Measurements from ENCODE around the gene OST4.

The OST4 gene

GRCh38 chr2:27097341-27097740 lies 25.9 kb upstream of the OST4 start:
- no peak for TF ChIP-seq CTCF (IDR thresholded peaks at IDR 0.05; ENCODE audit: low read depth, low read length)
- no peak for DNase-seq (ENCODE audit: low read depth, low spot score)
- no peak overlapping the region for H3K4me3 ChIP-seq (ENCODE audit: low read depth, low read length)
- in situ Hi-C loops (cut with HindIII; ENCODE audit: low sequenced_read_pairs), result no loop called here

DNA sequence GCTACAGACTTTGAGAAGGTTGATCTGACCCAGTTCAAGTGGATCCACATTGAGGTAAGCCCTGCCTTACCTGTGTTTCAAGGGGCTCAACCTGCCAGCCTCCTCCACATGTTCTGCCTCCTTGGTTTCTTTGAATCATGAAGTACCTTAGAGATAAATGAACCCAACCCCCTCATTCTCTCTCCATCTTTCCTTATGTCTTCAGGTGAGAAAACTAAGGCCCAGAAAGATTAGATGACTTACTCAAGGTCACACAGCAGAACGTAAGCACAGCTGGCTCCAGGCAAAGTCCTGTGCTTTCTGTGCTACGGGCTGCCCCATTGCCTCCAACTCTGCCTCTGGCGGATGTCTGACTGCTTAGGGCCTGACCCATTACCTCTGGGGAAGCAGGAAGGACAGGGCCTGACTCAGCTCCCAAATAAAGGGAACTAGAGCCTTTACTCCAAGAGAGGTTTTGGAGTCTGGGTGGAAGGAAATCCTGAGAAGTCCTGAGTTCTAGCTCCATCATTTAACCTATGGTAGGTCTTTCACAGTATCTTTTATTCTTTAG lies 25.4 kb upstream of the OST4 start:
- no peak for TF ChIP-seq CTCF (IDR thresholded peaks at IDR 0.05; ENCODE audit: low read depth, low read length)
- in situ Hi-C loops (cut with HindIII; ENCODE audit: low sequenced_read_pairs), result no loop called here
- H3K4me3 ChIP-seq (ENCODE audit: low read depth, low read length), result no peak overlapping the region
- DNase-seq (ENCODE audit: low read depth, low spot score), result no peak

DNA sequence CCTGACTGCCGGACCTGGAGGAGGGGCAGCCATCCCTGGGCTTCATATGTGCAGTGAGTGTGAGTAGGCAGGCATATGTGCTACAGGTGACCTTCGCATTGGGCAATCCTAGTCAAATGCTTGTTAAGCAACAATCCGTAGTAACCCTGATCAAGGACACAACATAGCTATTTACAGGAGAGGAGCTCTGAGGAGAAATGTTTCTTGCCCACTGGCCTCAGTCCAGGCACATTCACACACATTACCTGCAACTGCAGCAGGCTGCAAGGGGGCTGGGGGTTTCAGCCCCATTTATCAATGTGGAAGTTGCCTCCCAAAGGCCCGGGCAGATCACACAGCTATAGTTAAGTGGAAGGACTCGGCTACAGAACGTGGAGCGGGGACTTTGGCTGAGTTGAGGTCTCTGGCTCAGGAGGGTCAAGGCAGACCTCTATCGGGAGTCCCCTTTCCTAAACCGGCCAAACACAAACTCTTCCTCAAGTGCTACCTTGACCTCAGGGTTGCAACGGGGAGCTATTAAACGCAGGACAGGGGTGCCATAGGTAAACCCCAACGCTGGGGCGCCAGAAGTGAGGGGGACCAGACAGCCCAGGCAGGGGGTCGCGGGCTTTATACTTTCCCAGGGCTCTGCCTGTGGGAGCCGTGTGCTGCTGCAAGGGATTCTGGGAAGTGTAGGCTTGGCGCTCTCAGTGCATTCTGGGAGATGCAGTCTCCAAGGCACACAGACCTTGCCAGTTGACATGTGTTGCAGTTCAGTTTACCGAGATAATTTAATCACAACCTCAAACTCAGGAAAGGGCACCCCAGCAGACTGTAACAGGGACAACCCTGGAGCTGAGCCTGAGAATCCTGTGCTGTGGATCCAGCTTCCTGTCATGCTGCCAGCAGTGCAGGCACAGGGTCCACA lies 24.5 kb upstream of the OST4 start:
- in situ Hi-C loops (cut with HindIII; ENCODE audit: low sequenced_read_pairs), result no loop called here
- peak; percentile 44 for DNase-seq (ENCODE audit: low read depth, low spot score)
- TF ChIP-seq CTCF (IDR thresholded peaks at IDR 0.05; ENCODE audit: low read depth, low read length), result no peak
- H3K4me3 ChIP-seq (ENCODE audit: low read depth, low read length), result peak overlapping the region; percentile 16

- H3K4me3 ChIP-seq (ENCODE audit: low read depth, low read length), result no peak overlapping the region
- no peak for TF ChIP-seq CTCF (IDR thresholded peaks at IDR 0.05; ENCODE audit: low read depth, low read length)
- DNase-seq (ENCODE audit: low read depth, low spot score), result no peak
- in situ Hi-C loops (cut with HindIII; ENCODE audit: low sequenced_read_pairs), result no loop called here
These were observed 23.9 kb upstream of the OST4 start for GRCh38 chr2:27095427-27095744.

DNA sequence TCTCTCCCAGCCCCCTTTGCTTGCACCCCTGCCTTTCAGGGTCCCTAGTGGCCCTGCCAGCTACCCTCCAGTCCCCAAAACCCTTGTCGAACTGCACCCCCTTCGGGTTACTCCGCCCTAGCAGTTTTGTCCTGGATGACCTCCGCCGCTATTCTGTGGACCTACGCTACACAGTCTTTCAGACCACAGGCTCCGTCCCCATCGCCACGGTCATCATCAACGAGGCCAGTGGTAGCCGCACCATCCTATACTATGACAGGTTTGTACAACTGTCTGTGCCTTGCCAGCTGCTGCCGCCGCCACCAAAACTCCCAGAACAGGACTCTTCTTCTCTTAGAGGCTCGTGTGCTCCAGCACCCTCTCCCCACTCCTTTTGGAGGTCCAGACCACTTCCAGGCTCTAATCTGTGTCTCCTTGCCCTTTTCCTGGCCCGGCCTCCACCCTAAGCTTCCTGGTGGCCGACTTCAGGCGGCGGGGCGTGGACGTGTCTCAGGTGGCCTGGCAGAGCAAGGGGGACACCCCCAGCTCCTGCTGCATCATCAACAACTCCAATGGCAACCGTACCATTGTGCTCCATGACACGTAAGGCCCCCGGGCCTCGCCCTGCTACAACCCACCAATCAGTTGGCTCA lies 23.0 kb upstream of the OST4 start:
- DNase-seq (ENCODE audit: low read depth, low spot score), result no peak
- TF ChIP-seq CTCF (IDR thresholded peaks at IDR 0.05; ENCODE audit: low read depth, low read length), result no peak
- H3K4me3 ChIP-seq (ENCODE audit: low read depth, low read length), result no peak overlapping the region
- in situ Hi-C loops (cut with HindIII; ENCODE audit: low sequenced_read_pairs), result no loop called here

DNA sequence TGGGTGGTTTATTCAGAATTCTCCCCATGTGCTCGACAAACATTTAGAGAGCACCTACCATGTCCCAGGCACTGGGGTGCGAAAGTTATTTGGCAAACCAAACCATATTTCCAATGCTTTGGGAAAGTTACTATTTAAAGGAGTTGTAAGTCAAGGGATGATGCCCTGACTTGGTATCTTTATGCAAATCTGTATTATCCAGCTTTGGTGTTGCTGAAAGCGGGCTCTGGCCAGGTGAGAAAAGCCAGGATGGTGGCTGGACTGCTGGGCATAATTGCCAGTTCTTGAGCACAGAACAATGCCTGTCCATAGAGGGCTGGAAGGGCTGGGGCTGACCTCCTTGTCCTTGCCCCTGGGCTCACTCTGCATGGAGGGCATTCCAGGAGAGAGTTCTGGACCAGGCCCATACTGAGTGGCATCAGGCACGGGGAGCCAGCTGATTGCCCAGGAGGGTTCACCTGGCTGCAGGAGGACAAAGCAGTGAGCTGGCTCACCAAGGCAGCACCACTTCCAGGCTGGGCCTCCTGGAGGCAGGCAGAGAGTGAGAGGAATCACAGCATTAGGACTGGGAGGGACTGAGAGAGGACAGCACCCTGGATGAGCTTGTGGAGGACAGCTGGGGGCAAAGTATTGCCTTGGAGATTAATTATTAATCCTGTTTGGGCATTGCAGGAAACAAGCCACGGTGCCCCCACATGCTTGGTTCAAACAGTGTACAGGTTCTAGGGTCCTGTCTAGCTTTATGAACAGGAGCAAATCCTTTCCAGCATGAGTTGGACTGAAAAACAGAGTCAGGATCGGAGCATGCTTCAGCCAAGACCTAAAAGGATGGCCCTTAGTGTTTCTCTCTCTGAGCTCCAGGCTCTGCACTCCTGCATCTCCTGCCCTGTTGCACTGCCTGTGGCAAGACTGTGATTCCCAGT lies 22.2 kb upstream of the OST4 start:
- in situ Hi-C loops (cut with HindIII; ENCODE audit: low sequenced_read_pairs), result no loop called here
- TF ChIP-seq CTCF (IDR thresholded peaks at IDR 0.05; ENCODE audit: low read depth, low read length), result no peak
- H3K4me3 ChIP-seq (ENCODE audit: low read depth, low read length), result no peak overlapping the region
- no peak for DNase-seq (ENCODE audit: low read depth, low spot score)
